ENCODE results near the gene WDR45B. TPM values are rescaled to one million over a fixed set of nuclear protein-coding genes. Genes with fewer than 3 reads are reported as not detected.

Gene WDR45B
- total and polyA plus RNA-seq, 2 donors (not counting 3 experiments of a cell fraction or from before 2014, with no cell fraction given) = 62.0 to 76.7 TPM

DNA sequence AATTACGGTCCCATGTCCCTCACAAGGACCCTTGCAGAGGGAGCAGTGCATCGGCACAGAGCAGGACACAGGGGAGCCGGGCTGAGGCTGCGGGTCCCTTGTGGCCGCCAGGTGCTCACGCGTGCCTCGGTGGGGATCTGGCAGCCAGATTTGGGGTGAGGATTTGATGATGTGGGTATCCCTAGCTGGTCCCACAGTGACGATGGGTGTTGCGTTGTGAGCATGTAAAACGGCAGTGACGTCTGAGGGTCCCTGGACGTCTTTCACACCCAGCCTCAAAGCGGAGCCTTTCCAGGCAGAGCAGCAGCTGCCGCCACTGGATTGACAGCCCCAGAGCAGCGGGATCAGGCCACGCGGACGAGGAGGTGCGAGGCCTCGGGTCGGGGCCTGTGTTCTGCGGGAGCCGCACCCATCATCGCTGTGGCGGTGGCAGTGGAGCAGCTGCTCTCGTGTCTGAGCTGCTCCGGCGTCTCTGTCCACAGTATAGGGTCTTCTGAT, 54.6 kb downstream of the WDR45B start:
- Histone ChIP-seq H3K36me3 (ENCODE audit: control insufficient read depth in 2 of 2, extremely low read depth in 1 of 2, insufficient read depth in 2 of 2, low read length in 2 of 2) (peaks cover 0 to 25% of the 10 kb centered on the region in 2 experiments), H3K4me1 (ENCODE audit: control insufficient read depth, extremely low read depth, insufficient read depth, low read length) (peaks cover 8% of the 10 kb centered on the region), H3K9me3 (replicated peaks; ENCODE audit: control insufficient read depth, insufficient read depth, low read length) (no peaks in the 10 kb centered on the region), H4K20me1 (replicated peaks; ENCODE audit: control insufficient read depth, extremely low read depth, insufficient read depth, low read length) (no peaks in the 10 kb centered on the region), H3K4me2 (ENCODE audit: insufficient read depth, low read length) (peak overlapping the region; percentile 64), H3K27ac (ENCODE audit: insufficient read depth, low read depth, low read length) (peak overlapping the region; percentile 27), H3K27me3 (ENCODE audit: control insufficient read depth in 2 of 2, insufficient read depth in 2 of 2, low read length in 2 of 2) (no peaks in the 10 kb centered on the region), H3K9ac (replicated peaks; ENCODE audit: extremely low read depth, insufficient read depth, low read length) (peak overlapping the region; percentile 6), H3K4me3 (replicated peaks in 1 of 3; ENCODE audit: insufficient read depth in 1 of 3, low read depth in 1 of 3, low read length in 3 of 3) (peak overlapping the region in 1 of 3 experiments; percentile 1), H3K79me2 (ENCODE audit: control insufficient read depth, insufficient read depth, low read length) (peaks cover 4% of the 10 kb centered on the region), H2AFZ (ENCODE audit: low read depth, low read length) (no peak overlapping the region), H3K9me1 (replicated peaks; ENCODE audit: control insufficient read depth, extremely low read depth, insufficient read depth, low read length) (no peaks in the 10 kb centered on the region)
- no peak for FAIRE-seq
- CTCF ChIA-PET = no interaction called here
- dilution Hi-C loops (cut with MboI; ENCODE audit: extremely low pct_ligation_motif_present, low sequenced_read_pairs) = no loop called here
- TF ChIP-seq JUN (IDR thresholded peaks at IDR 0.05; ENCODE audit: borderline replicate concordance, insufficient read depth, insufficient read length, low read depth) = no peak
- POLR2A ChIA-PET = no interaction called here
- DNase-seq (ENCODE audit: low read depth, low spot score) = no peak
- intact Hi-C loops (cut with micrococcal nuclease) = no loop called here
- no TSS peak for BruUV-seq (replicated peaks)

DNA sequence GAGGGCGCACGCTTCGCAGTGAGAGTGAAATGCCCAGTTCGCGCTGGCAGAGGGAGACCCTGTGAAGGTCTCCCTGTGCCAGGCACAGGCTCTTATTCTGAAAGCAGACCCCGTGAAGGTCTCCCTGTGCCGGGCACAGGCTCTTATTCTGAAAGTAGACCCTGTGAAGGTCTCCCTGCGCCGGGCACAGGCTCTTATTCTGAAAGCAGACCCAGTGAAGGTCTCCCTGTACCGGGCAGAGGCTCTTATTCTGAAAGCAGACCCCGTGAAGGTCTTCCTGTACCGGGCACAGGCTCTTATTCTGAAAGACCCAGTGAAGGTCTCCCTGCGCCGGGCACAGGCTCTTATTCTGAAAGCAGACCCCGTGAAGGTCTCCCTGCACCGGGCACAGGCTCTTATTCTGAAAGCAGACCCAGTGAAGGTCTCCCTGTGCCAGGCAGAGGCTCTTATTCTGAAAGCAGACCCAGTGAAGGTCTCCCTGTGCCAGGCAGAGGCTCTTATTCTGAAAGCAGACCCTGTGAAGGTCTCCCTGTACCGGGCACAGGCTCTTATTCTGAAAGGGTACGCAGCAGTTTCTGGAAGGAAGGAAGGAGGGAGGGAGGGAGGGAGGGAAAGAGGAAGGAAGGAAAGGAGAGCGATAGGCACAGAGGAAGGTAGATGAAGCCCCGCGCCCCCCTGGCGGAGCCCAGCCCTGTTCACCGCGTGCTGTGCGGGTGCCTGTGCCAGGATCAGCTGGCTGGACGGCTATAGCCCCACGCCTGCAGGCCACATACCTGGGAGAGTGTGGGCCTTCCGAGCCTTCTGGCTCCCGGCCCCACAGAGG, 55.3 kb downstream of the WDR45B start:
- ChIA-PET POLR2A (no interaction called here), CTCF (no interaction called here)
- no peaks in the 10 kb centered on the region for H3K9me1 ChIP-seq (replicated peaks; ENCODE audit: control insufficient read depth, extremely low read depth, insufficient read depth, low read length)
- FAIRE-seq = peak; percentile 94
- dilution Hi-C loops (cut with MboI; ENCODE audit: extremely low pct_ligation_motif_present, low sequenced_read_pairs) = no loop called here
- peak overlapping the region; percentile 64 for H3K4me2 ChIP-seq (ENCODE audit: insufficient read depth, low read length)
- no peaks in the 10 kb centered on the region for H4K20me1 ChIP-seq (replicated peaks; ENCODE audit: control insufficient read depth, extremely low read depth, insufficient read depth, low read length)
- no TSS peak for BruUV-seq (replicated peaks)
- peaks cover 4% of the 10 kb centered on the region for H3K79me2 ChIP-seq (ENCODE audit: control insufficient read depth, insufficient read depth, low read length)
- intact Hi-C loops (cut with micrococcal nuclease) = no loop called here
- peak; percentile 73 for DNase-seq (ENCODE audit: low read depth, low spot score)
- no peak overlapping the region for H2AFZ ChIP-seq (ENCODE audit: low read depth, low read length)
- peaks cover 8% of the 10 kb centered on the region for H3K4me1 ChIP-seq (ENCODE audit: control insufficient read depth, extremely low read depth, insufficient read depth, low read length)
- H3K27me3 ChIP-seq (ENCODE audit: control insufficient read depth in 2 of 2, insufficient read depth in 2 of 2, low read length in 2 of 2) = no peaks in the 10 kb centered on the region
- H3K27ac ChIP-seq (ENCODE audit: insufficient read depth, low read depth, low read length) = peak overlapping the region; percentile 27
- peak overlapping the region; percentile 6 for H3K9ac ChIP-seq (replicated peaks; ENCODE audit: extremely low read depth, insufficient read depth, low read length)
- peaks cover 0 to 22% of the 10 kb centered on the region in 2 experiments for H3K36me3 ChIP-seq (ENCODE audit: control insufficient read depth in 2 of 2, extremely low read depth in 1 of 2, insufficient read depth in 2 of 2, low read length in 2 of 2)
- H3K4me3 ChIP-seq (replicated peaks in 1 of 3; ENCODE audit: insufficient read depth in 1 of 3, low read depth in 1 of 3, low read length in 3 of 3) = peak overlapping the region in 1 of 3 experiments; percentile 1
- TF ChIP-seq POLR2A (IDR thresholded peaks at IDR 0.05; ENCODE audit: low read depth, low read length) = peak; percentile 38
- peak; percentile 56 for TF ChIP-seq POLR2AphosphoS5 (IDR thresholded peaks at IDR 0.05; ENCODE audit: insufficient read depth, low read depth, low read length)
- TF ChIP-seq EZH2 (IDR thresholded peaks at IDR 0.05; ENCODE audit: borderline replicate concordance, low read depth, low read length, severe bottlenecking) = no peak
- no peaks in the 10 kb centered on the region for H3K9me3 ChIP-seq (replicated peaks; ENCODE audit: control insufficient read depth, insufficient read depth, low read length)
